Thoracic aorta (tissue), 2 donors: ENCODE data around the gene MDK. TPM values are rescaled to one million over a fixed set of nuclear protein-coding genes. Genes with fewer than 3 reads are reported as not detected.
A peak's percentile ranks its signal among the peaks of the same experiment; 100 is the strongest.

Experiments used
- ATAC-seq: fragments of 150-250 bp; one replicate; pipeline ENCODE4 v1.8.0; 2017; ENCODE audit warnings: low read depth; ENCODE audit not compliant: insufficient number of reproducible peaks, low FRiP score
- DNase-seq: peaks from one replicate; pipeline ENCODE4 v3.0.0-alpha.2; 2020; ENCODE audit warnings: low spot score
- H3K27ac ChIP-seq, 2 donors: fragments of 200-600 bp; sonication (generic); 1 replicate in 1 of 2; 2 replicates in 1 of 2; pipeline ENCODE4 v1.5.1; 2016; ENCODE audit warnings: mild to moderate bottlenecking in 2 of 2, moderate library complexity in 2 of 2
- H3K27me3 ChIP-seq: fragments of 200-600 bp; sonication (generic); replicated peaks from 2 replicates; pipeline ENCODE4 v1.6.0; 2016; ENCODE audit warnings: mild to moderate bottlenecking; ENCODE audit not compliant: insufficient read depth
- H3K36me3 ChIP-seq: fragments of 200-600 bp; sonication (generic); one replicate; pipeline ENCODE4 v1.5.1; 2016
- H3K4me1 ChIP-seq, 2 donors: fragments of 200-600 bp; sonication (generic); 1 replicate in 1 of 2; 2 replicates in 1 of 2; pipeline versions ENCODE4 v1.5.1 to v1.6.0; 2016; ENCODE audit warnings: low read depth in 2 of 2, mild to moderate bottlenecking in 1 of 2; ENCODE audit not compliant: control insufficient read depth in 1 of 2
- H3K4me3 ChIP-seq: fragments of 200-600 bp; sonication (generic); 2 replicates; pipeline ENCODE4 v1.5.1; 2016; ENCODE audit warnings: mild to moderate bottlenecking
- H3K9me3 ChIP-seq: fragments of 200-600 bp; sonication (generic); 2 replicates; pipeline ENCODE4 v1.5.1; 2016
- total RNA-seq, 2 donors: library from RNA; depleted of rRNA; stranded (reverse); fragments of >200 nt; gene quantifications; one replicate each; pipeline versions ENCODE4 v1.1.0 to v1.2.3, GENCODE V29; 2016
- TF ChIP-seq, protein P1 (sequence below): fragments of 200-600 bp; sonication (generic); IDR thresholded peaks from one replicate; pipeline ENCODE4 v1.5.1; 2019; ENCODE audit warnings: antibody characterized with exemption

The MDK gene, protein sequence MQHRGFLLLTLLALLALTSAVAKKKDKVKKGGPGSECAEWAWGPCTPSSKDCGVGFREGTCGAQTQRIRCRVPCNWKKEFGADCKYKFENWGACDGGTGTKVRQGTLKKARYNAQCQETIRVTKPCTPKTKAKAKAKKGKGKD
- 10 to 100 TPM; 13.5 to 21.0 TPM for total RNA-seq

DNA sequence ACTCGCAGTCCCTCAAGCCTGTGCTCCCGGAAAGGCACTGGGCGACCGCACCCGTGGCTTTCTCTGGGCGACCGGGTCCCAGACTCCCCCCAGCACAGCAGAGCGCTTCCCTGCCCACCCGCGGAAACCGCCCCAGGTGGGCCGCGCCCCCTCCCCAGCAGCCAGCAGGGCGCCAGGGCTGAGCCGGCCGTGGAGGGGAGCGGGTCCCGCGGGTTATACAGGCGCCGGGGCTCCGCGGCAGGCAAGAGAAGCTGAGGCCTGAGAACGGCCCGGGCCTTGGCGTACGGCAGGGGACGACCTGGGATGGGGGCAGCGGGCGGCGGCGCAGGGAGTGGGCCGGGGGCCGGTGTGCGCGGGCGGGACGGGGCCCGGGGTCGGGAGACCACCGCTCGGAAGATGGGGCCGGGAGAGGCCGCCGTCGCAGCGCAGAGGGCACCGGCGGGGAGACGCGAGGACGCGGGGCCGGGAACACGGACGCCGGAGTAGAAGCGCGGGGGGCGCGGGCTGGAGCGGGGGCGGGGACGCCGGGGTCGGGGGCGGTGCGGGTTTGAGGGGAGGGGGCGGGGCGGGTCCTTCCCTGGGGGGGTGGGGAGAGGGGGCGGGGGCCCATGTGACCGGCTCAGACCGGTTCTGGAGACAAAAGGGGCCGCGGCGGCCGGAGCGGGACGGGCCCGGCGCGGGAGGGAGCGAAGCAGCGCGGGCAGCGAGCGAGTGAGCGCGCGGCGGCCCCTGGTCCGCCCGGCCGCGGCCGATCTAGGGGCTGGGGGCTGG, at the start of gene MDK:
MDK (plus strand) TSS at position 622 of the 771 bp plus-strand sequence. CDS start 389 bp downstream, outside the sequence.
- ATAC-seq, result no peak
- Histone ChIP-seq H3K4me3 (peak within 1 kb of the TSS; percentile 93), H3K36me3 (peaks cover 5% of the 10 kb centered on the region), H3K9me3 (no peaks in the 10 kb centered on the region), H3K27me3 (no peaks in the 10 kb centered on the region), H3K4me1 (peaks cover 9 to 11% of the 10 kb centered on the region in 2 donors), H3K27ac (peak within 1 kb of the TSS in 1 of 2 donors; percentile 26)
- TF ChIP-seq, protein P1, sequence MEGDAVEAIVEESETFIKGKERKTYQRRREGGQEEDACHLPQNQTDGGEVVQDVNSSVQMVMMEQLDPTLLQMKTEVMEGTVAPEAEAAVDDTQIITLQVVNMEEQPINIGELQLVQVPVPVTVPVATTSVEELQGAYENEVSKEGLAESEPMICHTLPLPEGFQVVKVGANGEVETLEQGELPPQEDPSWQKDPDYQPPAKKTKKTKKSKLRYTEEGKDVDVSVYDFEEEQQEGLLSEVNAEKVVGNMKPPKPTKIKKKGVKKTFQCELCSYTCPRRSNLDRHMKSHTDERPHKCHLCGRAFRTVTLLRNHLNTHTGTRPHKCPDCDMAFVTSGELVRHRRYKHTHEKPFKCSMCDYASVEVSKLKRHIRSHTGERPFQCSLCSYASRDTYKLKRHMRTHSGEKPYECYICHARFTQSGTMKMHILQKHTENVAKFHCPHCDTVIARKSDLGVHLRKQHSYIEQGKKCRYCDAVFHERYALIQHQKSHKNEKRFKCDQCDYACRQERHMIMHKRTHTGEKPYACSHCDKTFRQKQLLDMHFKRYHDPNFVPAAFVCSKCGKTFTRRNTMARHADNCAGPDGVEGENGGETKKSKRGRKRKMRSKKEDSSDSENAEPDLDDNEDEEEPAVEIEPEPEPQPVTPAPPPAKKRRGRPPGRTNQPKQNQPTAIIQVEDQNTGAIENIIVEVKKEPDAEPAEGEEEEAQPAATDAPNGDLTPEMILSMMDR, result no peak
- no peak for DNase-seq

DNA sequence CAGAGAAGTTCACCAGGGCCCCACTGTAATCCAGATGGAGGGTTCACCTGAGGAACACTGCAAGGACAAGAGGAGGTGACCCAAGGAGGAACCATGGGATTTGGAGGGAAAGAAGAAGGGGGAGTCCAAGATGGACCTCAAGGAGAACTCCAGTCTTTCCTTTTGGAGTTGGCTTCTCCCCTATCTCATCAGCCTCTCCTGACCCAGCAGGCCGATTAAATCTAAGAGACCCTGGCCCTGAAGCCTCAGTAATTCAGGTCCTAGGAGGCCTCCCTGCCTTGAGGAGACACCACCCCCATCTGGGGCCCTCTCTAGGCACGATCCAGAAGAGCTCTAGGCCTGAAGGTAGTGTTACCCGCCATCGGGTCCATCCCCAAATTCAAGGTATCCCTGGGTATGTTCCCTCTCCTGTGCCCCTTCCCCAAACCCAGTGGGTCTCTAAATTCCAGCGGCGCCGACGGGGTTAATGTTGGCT, 49.3 kb upstream of the MDK start:
- DNase-seq (no peak), ATAC-seq (no peak)
- H3K9me3 ChIP-seq, result no peaks in the 10 kb centered on the region
- no peak overlapping the region for H3K27ac ChIP-seq
- H3K4me3 ChIP-seq, result peak overlapping the region; percentile 73
- peaks cover 14% of the 10 kb centered on the region for H3K27me3 ChIP-seq
- H3K4me1 ChIP-seq, result peaks cover 6 to 14% of the 10 kb centered on the region in 2 donors
- TF ChIP-seq, protein P1, result no peak
- H3K36me3 ChIP-seq, result no peaks in the 10 kb centered on the region

DNA sequence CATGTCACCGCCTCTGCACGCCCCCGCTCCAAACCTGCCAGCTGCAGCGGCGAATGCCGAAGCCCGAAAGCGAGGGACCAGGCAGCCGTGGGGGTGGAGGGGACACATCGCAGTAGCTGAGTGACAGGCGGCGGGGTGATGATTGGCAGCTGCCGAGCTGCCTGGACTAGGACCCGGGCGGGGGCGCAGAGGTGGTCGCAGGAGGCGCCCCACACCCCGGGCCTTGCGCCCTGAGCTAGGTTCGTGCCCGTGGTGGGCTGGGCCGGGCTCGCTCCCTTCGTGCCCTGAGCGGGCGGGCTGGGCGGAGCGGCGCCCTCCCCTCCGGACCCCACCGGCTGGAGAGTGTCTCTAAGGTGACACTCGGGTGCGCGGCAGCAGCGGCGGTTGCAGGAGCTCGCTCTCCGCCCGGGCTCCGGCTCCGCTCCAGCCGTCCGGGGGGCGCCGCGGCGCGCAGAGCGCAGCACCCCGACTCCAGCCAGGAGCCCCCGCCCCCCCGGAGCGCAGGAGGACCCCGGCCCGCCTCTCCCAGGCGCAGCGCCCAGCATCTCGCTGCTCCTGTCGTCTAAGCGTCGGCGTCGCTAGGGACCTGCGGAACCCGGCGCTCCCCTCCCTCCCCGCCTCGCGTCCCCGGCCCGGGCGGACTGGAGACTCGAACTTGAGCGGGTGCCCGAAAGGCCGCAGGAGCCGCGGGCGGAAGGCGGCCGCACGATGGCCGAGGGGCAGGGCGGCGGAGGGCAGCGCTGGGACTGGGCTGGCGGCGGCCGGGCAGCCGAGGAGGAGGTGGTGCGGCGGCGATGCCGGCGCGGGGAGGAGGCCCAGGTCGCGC, 48.7 kb upstream of the MDK start:
- DNase-seq (no peak), ATAC-seq (no peak)
- no peaks in the 10 kb centered on the region for H3K36me3 ChIP-seq
- peaks cover 14% of the 10 kb centered on the region for H3K27me3 ChIP-seq
- H3K4me3 ChIP-seq, result peak overlapping the region; percentile 73
- H3K9me3 ChIP-seq, result no peaks in the 10 kb centered on the region
- TF ChIP-seq, protein P1, result no peak
- H3K27ac ChIP-seq, result no peak overlapping the region
- peaks cover 6 to 14% of the 10 kb centered on the region in 2 donors for H3K4me1 ChIP-seq

DNA sequence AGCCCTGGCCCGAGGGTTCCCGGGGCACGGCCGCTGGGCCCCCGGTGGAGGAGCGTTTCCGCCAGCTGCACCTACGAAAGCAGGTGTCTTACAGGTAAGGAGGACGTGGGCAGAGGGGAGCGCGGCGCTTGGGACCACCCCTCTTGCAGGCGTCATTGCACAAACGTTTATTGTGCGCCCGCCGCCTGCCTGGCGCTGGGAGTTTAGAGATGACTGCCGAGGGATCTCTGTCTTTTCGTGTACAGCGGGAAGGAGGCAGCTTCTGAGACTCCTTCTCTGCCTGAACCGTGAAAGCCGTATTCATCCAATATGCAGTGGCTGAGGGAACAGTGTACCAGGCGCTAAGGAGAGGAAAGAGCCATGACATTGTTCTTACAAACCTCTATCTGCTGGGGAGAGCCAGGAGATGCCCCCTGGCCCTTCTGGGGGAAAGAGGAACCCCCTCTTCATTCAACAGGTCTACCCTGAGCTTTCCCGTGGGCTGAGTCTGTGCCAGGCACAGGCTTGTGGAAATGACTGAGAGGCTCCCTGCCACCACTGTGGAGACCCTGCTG, 48.0 kb upstream of the MDK start:
- H3K4me1 ChIP-seq, result peaks cover 6 to 16% of the 10 kb centered on the region in 2 donors
- H3K27me3 ChIP-seq, result peaks cover 14% of the 10 kb centered on the region
- ATAC-seq (no peak), DNase-seq (no peak)
- H3K4me3 ChIP-seq, result peak overlapping the region; percentile 73
- H3K36me3 ChIP-seq, result no peaks in the 10 kb centered on the region
- no peak overlapping the region for H3K27ac ChIP-seq
- TF ChIP-seq, protein P1, result no peak
- H3K9me3 ChIP-seq, result no peaks in the 10 kb centered on the region
